Mesothelial cell of epicardium (in vitro differentiated cells): ENCODE results near the gene SLC6A7. TPM values are rescaled to one million over a fixed set of nuclear protein-coding genes. Genes with fewer than 3 reads are reported as not detected.

Source experiments
- DNase-seq, 2 experiments: peaks; one replicate each; pipeline ENCODE4 v3.0.0; 2021; ENCODE audit warnings: low spot score in 2 of 2; ENCODE audit not compliant: unreplicated experiment in 2 of 2
- H3K27ac Mint-ChIP-seq: 2 replicates; pipeline ENCODE4 v1.8.0; 2021; ENCODE audit warnings: mixed read lengths
- H3K27me3 Mint-ChIP-seq: 2 replicates; pipeline ENCODE4 v1.8.0; 2021; ENCODE audit warnings: low read depth, mixed read lengths
- H3K36me3 Mint-ChIP-seq: 2 replicates; pipeline ENCODE4 v1.8.0; 2021; ENCODE audit warnings: mixed read lengths
- H3K4me1 Mint-ChIP-seq: 2 replicates; pipeline ENCODE4 v1.8.0; 2021; ENCODE audit warnings: mixed read lengths
- H3K4me3 Mint-ChIP-seq: 2 replicates; pipeline ENCODE4 v1.8.0; 2021; ENCODE audit warnings: mild to moderate bottlenecking, moderate library complexity, mixed read lengths
- H3K9me3 Mint-ChIP-seq: 2 replicates; pipeline ENCODE4 v1.8.0; 2021; ENCODE audit warnings: mixed read lengths
- CTCF ChIP-seq: fragments of 200-600 bp; sonication (generic); IDR thresholded peaks from one replicate; pipeline ENCODE4 v1.5.0; 2021; ENCODE audit warnings: antibody characterized with exemption; ENCODE audit not compliant: unreplicated experiment
- total RNA-seq: library from RNA; stranded (reverse); gene quantifications from 3 replicates; pipeline ENCODE4 v1.2.1, GENCODE V29; 2021

Gene SLC6A7
- total RNA-seq, 1 donor from 2014 or later = not detected

- no peaks in the 10 kb centered on the region for H3K9me3 Mint-ChIP-seq
- no peak for DNase-seq
- TF ChIP-seq CTCF = no peak
- H3K4me3 Mint-ChIP-seq = peak overlapping the region; percentile 42
- H3K4me1 Mint-ChIP-seq = peaks cover 8% of the 10 kb centered on the region
- no peaks in the 10 kb centered on the region for H3K36me3 Mint-ChIP-seq
- no peak overlapping the region for H3K27ac Mint-ChIP-seq
- H3K27me3 Mint-ChIP-seq = peaks cover 67% of the 10 kb centered on the region
Measured at GRCh38 chr5:150189326-150189725, 536 bp upstream of the SLC6A7 start.

- no peak for TF ChIP-seq CTCF
- Mint-ChIP-seq H3K27ac (no peak overlapping the region), H3K9me3 (no peaks in the 10 kb centered on the region), H3K36me3 (no peaks in the 10 kb centered on the region), H3K4me1 (peaks cover 13% of the 10 kb centered on the region), H3K27me3 (peaks cover 67% of the 10 kb centered on the region), H3K4me3 (peak overlapping the region; percentile 30)
- no peak for DNase-seq
Measured at GRCh38 chr5:150190503-150190979, 679 bp downstream of the SLC6A7 start.

- Mint-ChIP-seq H3K36me3 (no peaks in the 10 kb centered on the region), H3K4me3 (peak overlapping the region; percentile 30), H3K27me3 (peaks cover 67% of the 10 kb centered on the region), H3K4me1 (peaks cover 15% of the 10 kb centered on the region), H3K27ac (no peak overlapping the region), H3K9me3 (no peaks in the 10 kb centered on the region)
- TF ChIP-seq CTCF = no peak
- DNase-seq = no peak
Measured at GRCh38 chr5:150190987-150191386, 1.1 kb downstream of the SLC6A7 start.

GRCh38 chr5:150192462-150192861 lies 2.6 kb downstream of the SLC6A7 start:
- DNase-seq = no peak
- peaks cover 59% of the 10 kb centered on the region for H3K27me3 Mint-ChIP-seq
- no peaks in the 10 kb centered on the region for H3K9me3 Mint-ChIP-seq
- H3K27ac Mint-ChIP-seq = no peak overlapping the region
- H3K36me3 Mint-ChIP-seq = no peaks in the 10 kb centered on the region
- peaks cover 15% of the 10 kb centered on the region for H3K4me1 Mint-ChIP-seq
- H3K4me3 Mint-ChIP-seq = no peak overlapping the region
- no peak for TF ChIP-seq CTCF

GRCh38 chr5:150195736-150196485 lies 6.0 kb downstream of the SLC6A7 start:
- no peak overlapping the region for H3K4me3 Mint-ChIP-seq
- no peaks in the 10 kb centered on the region for H3K9me3 Mint-ChIP-seq

More at GRCh38 chr5:150195736-150196485, 6.0 kb downstream of the SLC6A7 start:
- TF ChIP-seq CTCF = no peak
- H3K27me3 Mint-ChIP-seq = peaks cover 49% of the 10 kb centered on the region
- DNase-seq = no peak
- peaks cover 8% of the 10 kb centered on the region for H3K4me1 Mint-ChIP-seq
- no peak overlapping the region for H3K27ac Mint-ChIP-seq
- H3K36me3 Mint-ChIP-seq = no peaks in the 10 kb centered on the region
